ENCODE measurements around the gene C16orf74.
A peak's percentile ranks its signal among the peaks of the same experiment; 100 is the strongest.

Gene C16orf74

DNA sequence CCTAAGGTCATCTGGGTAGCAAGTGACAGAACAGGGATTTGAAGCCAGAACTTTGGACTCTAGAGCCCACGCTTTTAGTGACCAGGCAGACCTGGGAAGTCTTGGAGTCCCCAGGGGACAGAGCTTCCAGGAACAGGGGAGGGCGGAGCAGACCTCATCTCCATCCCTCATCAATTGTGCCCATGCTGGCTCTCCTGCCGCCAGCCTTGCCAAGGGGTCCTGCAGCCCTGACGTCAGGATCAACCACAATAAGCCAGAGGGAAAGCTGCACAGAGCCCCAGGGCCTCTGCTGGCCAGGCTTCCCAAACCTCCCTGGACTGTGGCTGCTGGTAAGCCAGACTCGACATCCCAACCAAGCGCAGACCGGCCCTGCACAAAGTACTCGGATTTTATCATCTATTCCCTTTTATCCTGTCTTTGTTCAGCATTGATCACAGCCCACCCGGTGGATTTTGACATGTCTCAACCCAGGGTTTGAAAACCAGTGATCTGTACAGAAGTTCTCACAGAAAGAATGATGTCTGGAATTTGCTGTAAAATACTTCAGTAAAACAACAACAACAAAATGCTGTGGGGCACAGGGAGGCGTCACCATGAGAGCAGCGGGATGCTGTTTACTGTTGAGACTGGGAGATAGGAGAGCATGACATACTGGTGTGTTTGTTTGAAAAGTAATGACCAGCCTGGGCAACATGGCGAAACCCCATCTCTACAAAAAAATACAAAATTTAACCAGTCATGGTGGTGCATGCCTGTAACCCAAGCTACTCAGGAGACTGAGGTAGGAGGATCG lies 11.8 kb downstream of the C16orf74 start:
- DNase-seq, result no peak

DNA sequence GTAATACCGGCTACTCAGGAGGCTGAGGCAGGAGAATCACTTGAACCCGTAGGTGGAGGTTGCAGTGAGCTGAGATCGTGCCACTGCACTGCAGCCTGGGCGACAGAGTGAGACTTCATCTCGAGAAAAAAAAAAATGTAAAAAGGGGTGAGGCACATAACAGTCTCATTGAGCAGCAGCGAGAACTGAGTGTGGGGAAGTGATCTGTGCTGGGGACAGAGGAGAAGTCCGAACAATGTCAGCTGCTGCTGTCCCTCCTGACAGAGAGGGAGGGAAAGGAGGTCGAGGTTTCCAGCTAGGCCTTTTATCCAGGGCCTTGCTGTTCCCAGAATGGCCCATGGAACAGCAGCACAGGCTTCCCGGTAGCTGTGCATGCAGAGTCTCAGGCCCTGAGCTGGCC lies 14.0 kb downstream of the C16orf74 start:
- DNase-seq, result no peak

DNA sequence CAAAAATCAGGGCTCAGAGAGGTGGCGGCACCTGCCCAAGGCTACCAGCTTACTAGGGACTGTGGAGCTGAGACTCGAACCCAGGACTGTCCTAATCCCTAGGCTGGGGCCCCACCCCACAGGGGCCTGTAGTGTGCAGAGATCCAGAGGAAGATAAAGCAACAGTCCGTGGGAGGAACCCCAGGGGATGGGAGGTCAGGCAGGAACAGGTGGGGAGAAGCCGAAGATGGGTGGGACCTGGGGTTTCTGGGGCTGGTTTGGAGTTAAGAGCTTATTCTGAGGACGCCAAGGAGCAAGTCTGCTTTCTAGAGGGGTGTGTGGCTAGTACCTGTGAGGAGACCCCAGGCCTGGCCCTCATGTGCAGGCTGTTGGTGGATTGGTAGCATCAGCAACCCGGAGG lies 14.9 kb downstream of the C16orf74 start:
- DNase-seq, result no peak

DNA sequence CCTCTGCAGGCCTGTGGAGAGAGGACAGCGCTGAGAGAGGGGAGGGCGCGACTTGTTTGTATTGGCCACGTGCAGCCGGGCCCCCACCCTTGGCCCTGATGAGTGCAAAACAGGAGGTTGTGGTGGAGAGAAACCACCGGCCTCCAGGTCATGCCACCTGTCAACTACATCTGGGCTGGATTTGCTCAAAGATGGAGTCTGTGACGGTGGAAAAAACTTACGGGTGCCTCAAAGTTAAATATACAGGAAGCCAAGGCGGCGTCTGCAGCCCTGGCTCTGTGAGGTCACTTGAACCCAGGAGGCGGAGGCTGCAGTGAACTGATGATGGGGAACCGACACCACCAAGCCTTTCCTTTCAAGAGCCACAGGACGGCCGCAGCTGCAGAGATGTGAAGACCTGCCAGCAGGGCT lies 15.7 kb downstream of the C16orf74 start:
- DNase-seq, result no peak

DNA sequence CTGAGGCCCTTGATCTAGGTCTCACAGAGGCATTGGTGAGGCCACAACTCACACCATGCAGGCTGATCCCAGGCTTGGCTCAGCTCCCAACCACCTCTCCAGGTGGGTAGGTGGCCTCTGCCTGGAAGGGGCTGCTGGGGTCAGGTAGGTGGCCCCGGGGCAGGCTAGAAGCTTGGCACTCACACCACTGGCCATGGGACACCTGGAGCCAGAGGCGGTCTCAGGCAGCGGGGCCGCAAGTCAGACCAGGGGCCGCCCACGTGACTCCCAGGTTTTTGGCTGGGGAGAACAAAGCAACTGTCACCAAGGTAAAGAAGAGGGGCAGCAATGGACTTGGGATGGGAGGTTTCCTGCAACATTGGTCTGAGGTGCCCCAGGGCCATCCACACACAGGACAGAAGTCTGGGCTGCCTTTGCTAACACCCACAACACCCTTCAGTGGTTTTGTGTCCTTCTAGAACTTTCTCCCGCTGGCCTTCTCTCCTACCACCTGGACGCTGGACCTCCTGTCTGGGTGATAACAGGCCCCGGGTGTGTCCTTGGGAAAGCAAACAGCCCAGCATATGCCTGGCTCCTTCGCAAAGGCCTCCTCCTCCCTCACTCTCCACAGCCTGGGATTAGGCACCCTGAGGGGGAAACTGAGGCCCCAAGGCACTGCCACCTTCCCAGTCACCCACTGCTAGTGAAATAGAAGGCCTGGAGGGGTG lies 16.4 kb downstream of the C16orf74 start:
- DNase-seq, result no peak

DNA sequence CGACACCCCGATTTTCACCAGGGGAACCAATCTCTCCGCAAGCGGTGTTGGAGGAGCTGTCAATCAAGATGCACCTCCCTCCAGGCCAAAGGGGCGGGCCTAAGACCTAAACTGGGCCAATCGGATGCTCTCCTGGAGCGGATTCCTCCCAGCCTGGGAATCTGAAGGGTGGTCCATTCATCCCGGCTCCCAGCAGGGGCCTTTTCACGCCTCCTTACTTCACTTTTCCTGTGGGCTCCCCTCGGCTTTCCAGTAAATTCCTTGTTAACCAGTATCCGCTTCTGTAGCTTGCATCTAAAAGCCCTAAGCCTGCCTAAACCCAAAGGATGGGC lies 17.1 kb downstream of the C16orf74 start:
- DNase-seq, result no peak

DNA sequence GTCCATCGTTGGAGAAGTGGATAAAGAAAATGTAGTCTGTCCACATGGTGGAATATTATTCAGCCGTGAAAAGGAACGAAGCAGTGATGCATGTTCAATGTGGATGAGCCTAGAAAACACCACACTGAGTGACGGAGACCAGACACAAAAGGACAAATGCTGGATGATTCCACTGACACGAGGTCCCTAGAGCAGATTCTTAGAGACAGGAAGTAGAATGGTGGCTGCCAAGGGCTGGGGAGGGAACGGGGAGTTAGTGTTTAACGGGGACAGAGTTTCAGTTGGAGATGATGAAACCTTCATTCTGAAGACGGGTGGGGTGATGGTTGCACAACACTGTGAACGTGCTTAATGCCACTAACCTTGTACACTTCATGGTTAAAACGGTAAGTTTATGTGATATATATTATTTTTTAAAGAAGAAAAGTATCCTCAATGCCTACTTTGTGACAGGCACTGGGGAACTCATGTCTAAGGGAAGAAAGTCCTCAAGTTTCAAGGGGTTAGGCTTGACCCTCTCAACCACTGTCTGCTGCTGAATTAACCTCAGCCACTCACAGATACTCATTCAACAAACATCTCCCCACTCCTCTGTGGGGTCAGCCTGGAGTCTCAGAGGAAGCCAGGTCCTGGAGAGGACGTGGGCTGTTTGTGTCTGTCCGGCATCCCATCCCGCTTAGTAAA lies 17.6 kb downstream of the C16orf74 start:
- no peak for DNase-seq

DNA sequence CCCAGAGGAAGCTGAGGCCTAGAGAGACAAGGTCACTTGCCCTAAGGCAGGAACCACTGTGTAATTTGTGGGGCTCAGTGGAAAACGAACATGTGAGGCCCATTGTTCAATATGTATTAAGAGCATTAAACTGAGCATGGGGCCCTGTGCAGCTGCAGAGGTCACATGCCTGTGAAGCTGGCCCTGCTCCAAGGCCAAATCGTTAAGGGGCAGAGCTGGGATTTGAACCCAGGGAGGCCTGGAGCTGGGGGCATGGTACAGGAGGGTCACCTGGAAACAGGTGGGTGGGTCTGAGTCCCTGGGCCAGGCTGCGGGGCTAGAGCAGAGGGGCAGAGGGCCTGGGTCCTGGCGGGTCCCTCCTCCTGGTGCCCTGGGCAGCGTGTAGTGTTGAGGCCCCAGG lies 19.7 kb downstream of the C16orf74 start:
- no peak for DNase-seq

DNA sequence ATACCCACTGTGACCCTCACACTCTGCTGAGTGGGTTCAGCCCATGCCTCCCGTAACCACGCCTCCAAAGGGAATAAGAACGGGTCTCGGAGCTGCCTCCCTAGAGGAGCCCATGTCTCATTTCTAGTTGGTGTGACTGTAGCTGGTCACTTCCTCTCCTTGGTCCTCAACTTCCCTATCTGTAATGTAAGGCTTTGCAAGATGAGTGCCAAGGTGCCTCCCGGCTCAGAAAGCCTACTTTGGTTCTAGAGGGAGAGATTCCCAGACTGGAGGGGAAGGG lies 20.8 kb downstream of the C16orf74 start:
- no peak for DNase-seq

DNA sequence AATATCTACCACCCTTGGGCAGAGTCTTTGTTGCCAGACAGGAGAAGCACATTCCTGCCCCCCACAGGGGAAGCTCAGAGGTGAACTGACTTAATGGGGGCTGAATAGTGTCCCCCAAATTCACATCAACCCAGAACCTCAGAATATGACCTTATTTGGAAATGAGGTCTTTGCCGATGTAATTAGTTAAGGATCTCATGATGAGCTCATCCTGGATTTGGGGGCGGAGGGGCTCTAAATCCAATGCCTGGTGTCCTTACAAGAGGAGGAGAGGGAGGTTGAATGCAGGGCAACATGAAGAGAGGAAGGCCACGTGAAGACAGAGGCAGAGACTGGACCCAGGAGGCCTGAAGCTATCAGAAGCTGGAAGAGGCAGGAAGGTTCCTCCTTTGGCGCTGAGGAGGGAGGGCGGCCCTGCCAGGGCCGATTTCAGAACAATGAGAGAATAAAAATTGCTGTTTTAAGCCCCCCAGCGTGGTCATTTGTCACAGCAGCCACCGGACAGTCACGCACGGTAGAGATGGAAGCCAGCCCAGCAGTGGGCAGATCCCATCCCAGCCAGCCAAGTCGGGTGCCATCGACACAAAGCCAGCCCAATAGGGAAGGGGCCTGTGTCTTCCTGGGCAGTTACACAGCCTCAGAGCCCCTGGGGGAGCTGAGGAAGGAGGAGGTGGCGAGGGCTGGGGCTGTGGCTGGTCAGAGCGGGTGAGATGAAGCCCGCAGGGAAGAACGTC lies 21.3 kb downstream of the C16orf74 start:
- DNase-seq, result no peak

DNA sequence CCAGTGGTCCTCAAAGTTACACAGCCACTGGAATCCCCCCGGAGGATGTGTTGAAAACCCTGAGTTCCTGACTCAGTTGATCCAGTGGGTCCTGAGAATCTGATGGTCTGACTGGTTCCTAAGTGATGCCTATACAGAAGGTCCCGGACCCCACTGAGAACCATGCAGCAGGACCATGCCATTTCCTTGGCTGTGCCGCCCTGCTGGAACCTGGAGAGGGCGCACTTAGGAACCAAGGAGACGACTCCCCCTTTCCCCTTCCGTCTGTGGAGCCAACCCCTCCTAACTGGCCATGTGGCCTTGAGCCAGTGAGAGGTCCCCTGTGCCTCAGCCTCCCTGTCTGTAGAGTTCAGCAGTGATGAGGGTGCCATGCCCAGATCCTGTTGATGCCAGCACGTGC lies 22.0 kb downstream of the C16orf74 start:
- no peak for DNase-seq

DNA sequence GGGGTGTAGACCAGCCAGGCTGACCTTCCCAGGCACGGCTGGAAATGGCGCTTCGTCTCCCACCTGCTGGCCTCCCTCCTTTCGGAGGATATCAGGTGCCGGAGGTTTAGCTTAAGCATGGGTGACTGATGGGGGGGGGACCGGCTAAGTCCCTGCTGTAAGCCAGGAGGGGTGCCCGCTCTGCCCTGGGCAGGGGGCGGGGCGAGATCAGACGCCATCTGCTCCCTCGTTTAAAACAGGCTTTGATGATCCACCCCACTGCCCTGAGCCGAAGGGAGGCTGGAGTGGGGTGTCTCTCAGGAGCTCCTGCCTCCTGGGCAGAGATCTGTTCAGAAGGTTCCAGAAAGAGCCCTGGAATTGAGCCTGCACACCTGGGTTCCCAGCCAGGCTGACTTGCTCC lies 26.0 kb downstream of the C16orf74 start:
- no peak for DNase-seq

DNA sequence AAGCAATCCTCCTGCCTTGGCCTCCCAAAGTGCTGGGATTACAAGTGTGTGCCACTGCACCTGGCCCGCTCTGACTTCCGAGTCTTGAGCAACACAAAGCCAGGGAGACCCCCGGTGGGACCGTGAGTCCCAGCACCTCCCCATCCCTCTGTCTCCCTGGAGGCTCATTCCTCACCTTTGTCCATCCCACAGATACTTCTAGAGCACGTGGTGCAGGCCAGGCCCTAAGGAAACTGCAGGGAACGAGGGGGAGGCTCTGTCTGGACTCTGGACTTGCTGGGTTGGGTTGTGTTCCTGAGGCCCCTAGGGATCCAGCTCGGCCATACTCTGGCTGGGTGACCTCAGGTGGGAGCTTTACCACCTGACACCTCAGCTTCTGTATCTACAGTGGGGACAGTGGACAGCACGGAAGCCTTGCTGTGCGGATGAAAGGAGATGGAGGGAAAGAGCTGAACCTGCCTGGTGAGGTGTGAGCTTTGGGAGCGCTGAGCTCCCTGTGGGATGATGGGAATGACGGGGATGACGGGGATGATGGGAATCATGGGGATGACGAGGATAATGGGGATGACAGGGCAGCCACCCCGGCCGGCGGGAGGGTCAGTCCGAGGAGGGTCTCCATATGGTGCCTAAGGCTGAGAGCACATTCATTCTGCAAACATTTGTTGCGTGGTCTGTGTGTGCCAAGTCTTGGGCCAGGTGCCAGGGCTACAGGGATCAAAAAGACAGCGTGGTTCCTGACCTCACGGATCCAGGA lies 26.6 kb downstream of the C16orf74 start:
- no peak for DNase-seq

DNA sequence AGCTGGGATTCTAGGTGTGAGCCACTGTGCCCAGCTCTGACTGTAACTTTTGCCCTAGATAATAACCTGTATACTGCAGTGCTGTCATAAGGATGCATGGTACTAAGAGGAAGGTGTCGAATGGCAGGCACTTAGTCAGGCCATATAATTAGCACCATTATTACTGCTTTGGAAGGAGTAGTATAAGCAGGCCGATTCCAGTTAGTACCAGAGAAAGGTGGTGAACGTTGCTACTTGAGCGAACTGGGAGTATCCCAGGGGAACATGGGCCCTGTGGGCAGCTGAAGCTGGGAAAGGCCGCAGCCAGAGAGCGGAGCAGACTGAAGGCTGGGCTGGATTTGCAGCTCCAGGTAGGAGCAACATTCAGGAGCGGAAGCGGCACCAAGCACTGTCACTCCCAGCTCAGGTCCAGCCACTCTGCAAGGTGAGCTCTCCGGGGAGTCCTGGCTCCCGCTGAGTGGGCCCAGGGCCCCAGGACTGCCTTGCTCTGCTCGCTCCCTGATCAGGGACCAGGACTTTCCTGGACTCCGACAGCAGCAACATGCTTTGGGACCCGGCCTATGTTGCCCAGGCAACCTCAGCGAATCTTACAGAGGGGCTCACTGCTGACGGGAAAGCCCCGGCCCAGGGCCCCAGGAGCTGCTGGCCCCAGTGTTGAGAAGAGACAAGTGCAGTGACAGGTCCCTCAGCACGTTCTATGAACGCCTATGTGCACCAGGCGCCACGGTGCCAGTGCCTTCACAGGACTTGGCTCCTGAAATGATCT lies 28.6 kb downstream of the C16orf74 start:
- DNase-seq, result no peak

DNA sequence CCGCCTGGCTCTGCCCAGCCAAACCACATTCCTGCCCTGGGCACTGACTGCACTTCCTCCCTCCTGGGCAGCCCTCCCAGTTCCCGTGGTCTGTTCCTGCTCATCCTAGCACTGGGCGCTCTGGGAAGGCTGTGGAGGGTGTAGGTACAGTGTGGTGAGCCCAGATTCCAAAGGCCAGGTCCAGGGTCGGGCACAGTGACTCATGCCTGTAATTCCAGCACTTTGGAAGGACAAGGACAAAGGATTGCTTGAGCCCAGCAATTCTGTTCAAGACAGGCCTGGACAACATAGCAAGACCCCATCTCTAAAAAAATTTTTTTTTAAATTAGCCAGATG lies 30.6 kb downstream of the C16orf74 start:
- no peak for DNase-seq

DNA sequence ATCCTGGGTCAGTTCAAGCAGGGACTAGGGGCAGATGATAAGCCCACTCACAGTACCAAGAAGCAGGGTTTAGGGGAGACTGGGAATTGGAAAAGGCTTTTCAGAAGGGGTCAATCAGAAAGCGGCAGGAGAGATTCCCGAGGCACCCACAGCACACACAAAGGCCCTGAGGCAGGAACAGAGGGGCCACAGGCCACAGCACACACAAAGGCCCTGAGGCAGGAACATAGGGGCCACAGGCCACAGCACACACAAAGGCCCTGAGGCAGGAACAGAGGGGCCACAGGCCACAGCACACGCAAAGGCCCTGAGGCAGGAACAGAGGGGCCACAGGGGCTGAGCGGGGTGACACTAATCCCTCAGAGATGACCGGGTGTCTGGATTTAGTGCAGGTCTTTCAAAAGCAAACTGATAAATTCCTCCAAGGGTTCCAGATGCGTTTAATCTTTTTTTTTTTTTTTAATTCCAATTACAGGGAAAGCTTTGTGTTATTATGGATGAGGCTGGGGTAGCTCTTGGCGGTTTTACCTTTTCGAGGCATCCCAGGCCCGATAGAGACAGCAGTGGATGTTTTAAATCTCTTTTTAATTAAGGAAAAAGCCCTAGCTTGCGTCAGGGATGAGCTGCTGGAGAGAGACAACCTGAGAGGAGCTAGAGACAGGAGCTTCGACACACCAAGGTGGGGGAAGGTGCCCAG lies 31.1 kb downstream of the C16orf74 start:
- no peak for DNase-seq

DNA sequence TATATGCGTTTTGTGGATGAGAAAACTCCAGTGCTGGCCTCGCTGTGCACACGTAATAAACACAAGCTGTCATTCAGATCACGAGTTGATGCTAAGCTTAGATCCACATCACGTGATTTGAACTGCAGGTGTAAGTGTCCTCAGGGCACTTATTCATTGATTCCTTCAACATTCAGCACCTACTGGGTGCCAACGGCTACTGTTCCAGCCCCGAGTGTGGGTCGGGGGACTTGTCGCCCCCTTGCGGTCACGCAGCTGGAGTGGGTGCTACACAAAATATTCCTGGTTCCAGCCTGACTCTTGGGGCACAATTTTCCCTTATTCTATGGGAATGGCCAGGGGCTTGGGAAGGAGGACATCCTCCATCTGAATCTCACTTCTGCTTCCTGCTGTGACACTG lies 32.2 kb downstream of the C16orf74 start:
- DNase-seq, result no peak

DNA sequence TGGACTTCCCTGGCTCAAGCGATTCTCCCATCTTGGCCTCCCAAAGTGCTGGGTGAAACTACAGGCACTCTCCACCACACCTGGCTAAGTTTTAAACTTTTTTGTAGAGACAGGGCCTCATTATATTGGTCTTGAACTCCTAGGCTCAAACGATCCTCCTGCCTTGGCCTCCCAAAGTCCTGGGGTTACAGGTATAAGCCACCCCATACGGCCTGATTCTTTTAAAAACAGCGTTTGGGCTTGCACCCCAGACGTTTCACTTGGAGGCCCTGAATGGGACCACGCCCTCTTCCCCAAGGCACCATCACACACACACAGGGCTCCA lies 32.8 kb downstream of the C16orf74 start:
- DNase-seq, result no peak

DNA sequence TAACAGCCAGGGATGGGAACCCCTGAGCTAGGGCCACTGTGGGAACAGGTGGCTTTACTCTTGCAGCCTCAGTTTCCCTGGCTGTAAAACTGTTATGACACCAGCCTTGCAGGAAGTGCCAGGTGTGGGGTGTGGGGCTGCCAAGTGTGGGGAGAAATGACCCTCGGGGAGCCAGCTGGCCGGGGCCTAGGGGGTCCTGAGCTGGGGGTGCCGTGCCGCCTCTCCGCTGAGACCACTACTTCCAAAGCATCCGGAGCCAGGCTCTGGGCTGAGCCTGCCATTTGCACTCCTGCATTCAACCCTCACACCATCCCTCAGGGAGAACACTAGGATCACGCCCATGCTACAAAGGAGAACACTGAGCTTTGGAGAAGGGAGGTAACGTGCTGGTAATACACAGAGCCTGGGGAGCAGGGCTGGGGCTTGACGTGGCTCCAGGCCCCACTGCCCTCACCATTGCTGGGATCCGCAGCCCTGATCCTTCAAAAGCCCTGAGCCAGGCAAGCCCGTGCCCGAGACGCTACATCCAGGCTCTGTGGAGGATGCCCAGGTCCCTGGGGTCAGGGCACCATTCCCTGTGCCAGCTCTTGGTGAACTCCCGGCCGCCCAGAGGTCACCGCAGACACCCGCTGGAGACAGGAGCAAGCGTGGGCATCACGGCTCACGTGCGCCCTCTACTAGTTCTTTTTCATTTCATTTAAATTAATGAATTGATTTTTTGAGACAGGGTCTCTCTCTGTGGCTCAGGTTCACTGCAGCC lies 33.3 kb downstream of the C16orf74 start:
- peak; percentile 72 for DNase-seq

DNA sequence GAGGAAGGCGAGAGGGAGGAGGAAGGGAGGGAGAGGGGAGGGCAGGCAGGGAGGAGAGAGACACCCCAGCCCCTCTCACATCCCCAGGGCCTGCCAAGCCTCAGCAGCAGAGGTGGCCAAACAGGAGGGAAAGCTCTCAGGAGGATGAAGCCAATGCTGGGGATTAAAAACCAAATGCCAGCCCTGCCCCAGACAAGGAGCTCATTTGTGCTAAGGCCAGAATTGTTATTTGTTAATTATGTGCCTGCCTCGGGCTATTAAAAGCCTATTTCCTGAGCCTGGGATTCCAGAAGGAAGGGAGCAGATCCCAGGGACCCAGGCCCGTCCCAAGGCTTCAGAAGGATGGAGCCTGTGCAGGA lies 34.2 kb downstream of the C16orf74 start:
- DNase-seq, result no peak

DNA sequence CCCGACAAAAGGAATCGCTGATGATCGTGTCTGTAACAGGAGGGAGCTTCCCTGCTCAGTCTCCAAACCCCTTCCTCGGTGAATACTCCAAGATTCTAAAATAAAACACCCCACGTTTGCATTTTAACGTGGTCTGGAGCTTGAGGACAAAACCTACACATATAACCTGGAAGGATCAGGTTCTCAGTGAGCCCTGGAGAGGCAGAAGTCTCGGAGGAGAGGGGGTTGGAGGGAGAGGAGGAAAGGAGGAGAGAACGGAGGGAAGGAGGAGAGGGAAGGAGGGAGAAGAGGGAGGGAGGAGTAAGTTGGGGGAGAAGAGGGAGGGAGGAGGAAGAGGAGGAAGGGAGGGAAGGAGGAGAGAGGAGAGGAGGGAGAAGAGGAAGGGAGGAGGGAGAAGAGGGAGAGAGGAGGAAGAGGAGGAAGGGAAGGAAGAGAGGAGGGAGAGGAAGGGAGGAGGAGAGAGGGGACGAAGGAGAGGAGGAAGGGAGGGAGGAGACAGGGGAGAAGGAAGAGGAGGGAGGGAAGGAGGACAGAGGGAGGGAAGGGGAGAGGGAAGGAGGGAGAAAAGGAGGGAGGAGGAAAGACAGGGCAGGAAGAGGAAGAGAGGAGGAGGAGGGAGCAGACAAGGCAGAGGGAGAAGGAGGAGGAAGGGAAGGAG lies 34.7 kb downstream of the C16orf74 start:
- DNase-seq, result no peak

Data from right forelimb (tissue), 1 donor.